GM12878 (cell line): ENCODE data around the gene TUBAL3. TPM values are rescaled to one million over a fixed set of nuclear protein-coding genes. Genes with fewer than 3 reads are reported as not detected.

Experiments used
- ATAC-seq: fragments of 200-7000 bp; cut with Tn5 transposase; 3 replicates; pipeline ENCODE4 v1.9.1; 2020; ENCODE audit warnings: mild to moderate bottlenecking, moderate library complexity
- BruUV-seq: library from RNA; stranded (reverse); fragments of 400-500 nt; replicated peaks from 2 replicates; lab custom pipeline; 2021; lab: Mats Ljungman, UMichigan
- CTCF ChIA-PET: fragments of 300-600 bp; sonication (Branson Sonifier 250); formaldehyde crosslinking; extraction: SDS; loops from one replicate; lab custom pipeline; 2021; ENCODE audit warnings: inconsistent platforms; lab: Yijun Ruan, JAX
- POLR2A ChIA-PET: fragments of 350-600 bp; formaldehyde crosslinking; extraction: SDS; loops from one replicate; lab custom pipeline; 2021; ENCODE audit warnings: inconsistent platforms; lab: Charles Lee
- RAD21 ChIA-PET: fragments of 300-600 bp; sonication (Branson Sonifier 250); formaldehyde crosslinking; loops from one replicate; lab custom pipeline; 2023; ENCODE audit warnings: antibody characterized with exemption; ENCODE audit not compliant: unreplicated experiment; lab: Charles Lee
- SMC1A ChIA-PET: fragments of 300-600 bp; sonication (Branson Sonifier 250); formaldehyde crosslinking; loops from one replicate; lab custom pipeline; 2023; ENCODE audit not compliant: unreplicated experiment, uncharacterized antibody; lab: Charles Lee
- DNase-seq: peaks from one replicate; pipeline ENCODE4 v3.0.0-alpha.2; 2011; ENCODE audit warnings: low read depth, low spot score
- FAIRE-seq: peaks from 3 replicates; lab custom pipeline; 2011; peaks lifted over from hg19 to GRCh38; lab: Jason Lieb, UNC
- H2AFZ ChIP-seq: 2 replicates; pipeline ENCODE4 v1.6.0; 2011; ENCODE audit warnings: low read depth, low read length, control low read depth; ENCODE audit not compliant: control insufficient read depth
- H3K27ac ChIP-seq: 2 replicates; pipeline ENCODE4 v1.5.1; 2011; ENCODE audit warnings: control low read depth; ENCODE audit not compliant: control insufficient read depth, insufficient read depth
- H3K27me3 ChIP-seq, 2 experiments: replicated peaks in 1 of 2; 2 replicates each; pipeline versions ENCODE4 v1.6.0 to v1.6.1; 2011; ENCODE audit warnings: low read length in 1 of 2; ENCODE audit not compliant: control insufficient read depth in 2 of 2, insufficient read depth in 2 of 2
- H3K36me3 ChIP-seq, 2 experiments: 2 replicates each; pipeline ENCODE4 v1.5.1; 2011; ENCODE audit warnings: low read length in 1 of 2; ENCODE audit not compliant: control insufficient read depth in 2 of 2, insufficient read depth in 2 of 2
- H3K4me1 ChIP-seq: 2 replicates; pipeline ENCODE4 v1.6.1; 2011; ENCODE audit warnings: mild to moderate bottlenecking, low read length, moderate library complexity, mixed read lengths; ENCODE audit not compliant: control insufficient read depth, insufficient read depth
- H3K4me2 ChIP-seq: 2 replicates; pipeline ENCODE4 v1.6.0; 2011; ENCODE audit warnings: control low read depth; ENCODE audit not compliant: control insufficient read depth, insufficient read depth
- H3K4me3 ChIP-seq: fragments of 200-600 bp; sonication (generic); 2 replicates; pipeline ENCODE4 v1.5.1; 2016
- H3K79me2 ChIP-seq: 2 replicates; pipeline ENCODE4 v1.6.0; 2011; ENCODE audit warnings: low read length; ENCODE audit not compliant: control insufficient read depth, insufficient read depth
- H3K9ac ChIP-seq: 2 replicates; pipeline ENCODE4 v1.8.0; 2011; ENCODE audit warnings: low read length, control low read depth, mixed read lengths; ENCODE audit not compliant: control insufficient read depth, insufficient read depth
- H3K9me3 ChIP-seq: replicated peaks from 3 replicates; pipeline ENCODE4 v1.5.1; 2011; ENCODE audit warnings: mild to moderate bottlenecking, low read length; ENCODE audit not compliant: control insufficient read depth, insufficient read depth
- H4K20me1 ChIP-seq: 2 replicates; pipeline ENCODE4 v1.6.0; 2011; ENCODE audit not compliant: control insufficient read depth, insufficient read depth
- ESRRA ChIP-seq: IDR thresholded peaks from 2 replicates; pipeline ENCODE4 v1.6.1; 2012; ENCODE audit warnings: mild to moderate bottlenecking, low read length, improper control_type of control experiment
- PAX5 ChIP-seq: IDR thresholded peaks from 2 replicates; pipeline ENCODE4 v1.6.1; 2011; ENCODE audit warnings: low read depth, low read length, borderline replicate concordance
- RUNX3 ChIP-seq: IDR thresholded peaks from 2 replicates; pipeline ENCODE4 v1.6.1; 2012; ENCODE audit warnings: low read length, inconsistent platforms
- STAT3 ChIP-seq: IDR thresholded peaks from 2 replicates; pipeline ENCODE4 v1.6.1; 2011; ENCODE audit warnings: low read depth, low read length, improper control_type of control experiment
- WGBS: methylation state at CpG from one replicate; pipeline ENCODE4 v1.1.6; 2016; ENCODE audit warnings: low lambda C conversion rate; ENCODE audit not compliant: insufficient replicate concordance, insufficient coverage; ENCODE audit errors: missing lambda C conversion rate; 5-methylcytosine and 5-hydroxymethylcytosine counted together
- in situ Hi-C: fragments of 300-500 bp; cut with MboI; formaldehyde crosslinking; loops from 9 replicates; pipeline ENCODE4 v1.14.3; 2018; ENCODE audit warnings: mixed read lengths
- intact Hi-C: fragments of 100-400 bp; cut with micrococcal nuclease; formaldehyde crosslinking; loops from one replicate; pipeline ENCODE4 v1.14.2; 2022; ENCODE audit not compliant: unreplicated experiment
- polyA plus RNA-seq, 11 experiments: library from polyadenylated mRNA; depleted of rRNA in 4 of 11; unstranded in 6 of 11; stranded (reverse) in 5 of 11; fragments of >200 nt; fragmentation: Nextera tagmentation in 4 of 11; fragmentation: Illumina TruSeq in 1 of 11; extraction: Ambion mirVana in 4 of 11; extraction: Trizol in 1 of 11; gene quantifications; 1 replicate in 1 of 11; 2 replicates in 10 of 11; pipeline versions ENCODE4 v1.2.1 to v1.2.3, GENCODE V29; 2011 to 2016; ENCODE audit warnings: inconsistent platforms in 2 of 11, missing spikeins in 2 of 11, low read depth in 1 of 11
- total RNA-seq, 4 experiments: library from RNA; depleted of rRNA in 3 of 4; stranded (reverse); fragments of >200 nt in 3 of 4; fragmentation: Illumina TruSeq in 1 of 4; extraction: Trizol in 1 of 4; gene quantifications; 2 replicates each; pipeline versions ENCODE4 v1.2.1 to v1.2.3, GENCODE V29; 2013 to 2021
- TF ChIP-seq, protein P1 (sequence below), 3 experiments: IDR thresholded peaks in 2 of 3; conservative IDR thresholded peaks in 1 of 3; 2 replicates each; pipeline ENCODE4 v1.5.1; 2011; ENCODE audit warnings: low read depth in 3 of 3, low read length in 3 of 3, mild to moderate bottlenecking in 3 of 3, control low read depth in 2 of 3, moderate library complexity in 2 of 3, inconsistent platforms in 1 of 3, mixed read lengths in 1 of 3; ENCODE audit not compliant: control insufficient read depth in 2 of 3, insufficient read depth in 1 of 3; ENCODE audit errors: extremely low read depth in 1 of 3
- TF ChIP-seq, protein P2 (sequence below): fragments of 450-650 bp; IDR thresholded peaks from 2 replicates; pipeline ENCODE4 v1.6.1; 2017; ENCODE audit warnings: borderline replicate concordance
- TF ChIP-seq, protein P3 (sequence below): IDR thresholded peaks from 2 replicates; pipeline ENCODE4 v1.6.1; 2012; ENCODE audit warnings: low read depth, low read length, improper control_type of control experiment
- TF ChIP-seq, protein P4 (sequence below): IDR thresholded peaks from 2 replicates; pipeline ENCODE4 v1.6.1; 2011; ENCODE audit warnings: mild to moderate bottlenecking, low read depth, low read length, moderate library complexity; ENCODE audit not compliant: insufficient replicate concordance
- TF ChIP-seq, protein P5 (sequence below): IDR thresholded peaks from 2 replicates; pipeline ENCODE4 v1.6.1; 2011; ENCODE audit warnings: borderline replicate concordance, low read depth, mild to moderate bottlenecking, moderate library complexity, low read length; ENCODE audit not compliant: insufficient read depth, poor library complexity, severe bottlenecking
- TF ChIP-seq, protein P6 (sequence below): fragments of 450-650 bp; IDR thresholded peaks from 2 replicates; pipeline ENCODE4 v1.6.1; 2017; ENCODE audit warnings: mild to moderate bottlenecking, moderate library complexity

The TUBAL3 gene
- total and polyA plus RNA-seq, 10 of the 15 experiments (the other 5 are each of a cell fraction or from before 2014, with no cell fraction given): 0.03 to 0.06 TPM; not detected in 8

DNA sequence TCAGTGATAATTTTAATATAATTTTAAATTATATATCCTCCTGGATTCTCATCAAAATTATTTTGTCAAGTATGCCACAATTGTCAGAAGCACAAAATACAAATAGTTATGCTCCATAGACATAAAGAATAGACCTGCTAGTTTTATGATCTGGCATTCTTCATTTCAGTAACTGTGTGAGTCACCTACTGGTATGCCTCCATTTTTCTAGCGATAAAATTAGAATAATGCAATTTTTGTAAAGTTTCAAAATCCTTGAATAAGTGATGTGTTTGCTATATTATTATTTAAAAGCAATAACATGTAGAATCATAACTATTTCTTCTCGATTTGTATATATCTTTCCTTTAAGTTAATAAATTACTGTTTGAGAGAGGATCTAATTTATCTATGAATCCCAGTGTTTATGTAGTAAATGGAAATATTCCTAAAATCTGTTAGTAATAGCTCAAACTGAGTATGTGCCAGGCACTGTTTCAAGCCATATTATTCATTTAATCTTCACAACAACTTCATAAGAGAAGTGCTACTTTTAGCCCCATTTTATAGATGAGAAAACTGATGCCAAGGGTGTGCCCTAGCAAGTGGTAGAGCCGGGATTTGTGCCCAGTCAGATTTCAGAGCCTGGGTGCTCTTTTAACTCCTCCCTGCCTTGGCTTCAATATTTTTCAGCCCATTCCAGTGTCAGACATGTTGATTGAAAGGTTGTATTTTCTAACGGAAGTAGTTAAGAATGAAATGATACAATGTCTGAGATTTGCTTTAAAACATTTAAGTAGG lies 46.2 kb upstream of the TUBAL3 start:
- no peaks in the 10 kb centered on the region for H3K9me3 ChIP-seq
- no peaks in the 10 kb centered on the region for H3K27me3 ChIP-seq
- no peak overlapping the region for H3K27ac ChIP-seq
- ChIA-PET POLR2A (no interaction called here), CTCF (no interaction called here), RAD21 (no interaction called here), SMC1A (interaction anchor here (0.5 kb wide), 1 partner anchor 219 kb away, joined by 3 read pairs; no protein-coding TSS in a partner anchor)
- DNase-seq (no peak), ATAC-seq (no peak), FAIRE-seq (no peak)
- H2AFZ ChIP-seq: no peak overlapping the region
- H3K4me1 ChIP-seq: peaks cover 21% of the 10 kb centered on the region
- H3K36me3 ChIP-seq: peaks cover 5 to 14% of the 10 kb centered on the region in 2 experiments
- no peaks in the 10 kb centered on the region; the same call in 1 of the 2 replicates for H3K79me2 ChIP-seq
- H3K4me3 ChIP-seq: no peak overlapping the region
- H3K4me2 ChIP-seq: no peak overlapping the region
- in situ Hi-C loops (no loop called here), intact Hi-C loops (no loop called here)
- no peaks in the 10 kb centered on the region for H4K20me1 ChIP-seq
- no peak overlapping the region for H3K9ac ChIP-seq
- WGBS: 100% methylated on average over 4 of the region's 4 CpGs
- BruUV-seq: no TSS peak
- no peak for TF ChIP-seq PAX5
- TF ChIP-seq, protein P1, sequence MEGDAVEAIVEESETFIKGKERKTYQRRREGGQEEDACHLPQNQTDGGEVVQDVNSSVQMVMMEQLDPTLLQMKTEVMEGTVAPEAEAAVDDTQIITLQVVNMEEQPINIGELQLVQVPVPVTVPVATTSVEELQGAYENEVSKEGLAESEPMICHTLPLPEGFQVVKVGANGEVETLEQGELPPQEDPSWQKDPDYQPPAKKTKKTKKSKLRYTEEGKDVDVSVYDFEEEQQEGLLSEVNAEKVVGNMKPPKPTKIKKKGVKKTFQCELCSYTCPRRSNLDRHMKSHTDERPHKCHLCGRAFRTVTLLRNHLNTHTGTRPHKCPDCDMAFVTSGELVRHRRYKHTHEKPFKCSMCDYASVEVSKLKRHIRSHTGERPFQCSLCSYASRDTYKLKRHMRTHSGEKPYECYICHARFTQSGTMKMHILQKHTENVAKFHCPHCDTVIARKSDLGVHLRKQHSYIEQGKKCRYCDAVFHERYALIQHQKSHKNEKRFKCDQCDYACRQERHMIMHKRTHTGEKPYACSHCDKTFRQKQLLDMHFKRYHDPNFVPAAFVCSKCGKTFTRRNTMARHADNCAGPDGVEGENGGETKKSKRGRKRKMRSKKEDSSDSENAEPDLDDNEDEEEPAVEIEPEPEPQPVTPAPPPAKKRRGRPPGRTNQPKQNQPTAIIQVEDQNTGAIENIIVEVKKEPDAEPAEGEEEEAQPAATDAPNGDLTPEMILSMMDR (IDR thresholded peaks at IDR 0.05 in 2 of 3, conservative IDR thresholded peaks at IDR 0.05 in 1 of 3; ENCODE audit: control insufficient read depth in 2 of 3, extremely low read depth in 1 of 3, insufficient read depth in 1 of 3, low read depth in 3 of 3, low read length in 3 of 3): no peak
- TF ChIP-seq, protein P2, sequence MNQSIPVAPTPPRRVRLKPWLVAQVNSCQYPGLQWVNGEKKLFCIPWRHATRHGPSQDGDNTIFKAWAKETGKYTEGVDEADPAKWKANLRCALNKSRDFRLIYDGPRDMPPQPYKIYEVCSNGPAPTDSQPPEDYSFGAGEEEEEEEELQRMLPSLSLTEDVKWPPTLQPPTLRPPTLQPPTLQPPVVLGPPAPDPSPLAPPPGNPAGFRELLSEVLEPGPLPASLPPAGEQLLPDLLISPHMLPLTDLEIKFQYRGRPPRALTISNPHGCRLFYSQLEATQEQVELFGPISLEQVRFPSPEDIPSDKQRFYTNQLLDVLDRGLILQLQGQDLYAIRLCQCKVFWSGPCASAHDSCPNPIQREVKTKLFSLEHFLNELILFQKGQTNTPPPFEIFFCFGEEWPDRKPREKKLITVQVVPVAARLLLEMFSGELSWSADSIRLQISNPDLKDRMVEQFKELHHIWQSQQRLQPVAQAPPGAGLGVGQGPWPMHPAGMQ: no peak
- TF ChIP-seq, protein P3, sequence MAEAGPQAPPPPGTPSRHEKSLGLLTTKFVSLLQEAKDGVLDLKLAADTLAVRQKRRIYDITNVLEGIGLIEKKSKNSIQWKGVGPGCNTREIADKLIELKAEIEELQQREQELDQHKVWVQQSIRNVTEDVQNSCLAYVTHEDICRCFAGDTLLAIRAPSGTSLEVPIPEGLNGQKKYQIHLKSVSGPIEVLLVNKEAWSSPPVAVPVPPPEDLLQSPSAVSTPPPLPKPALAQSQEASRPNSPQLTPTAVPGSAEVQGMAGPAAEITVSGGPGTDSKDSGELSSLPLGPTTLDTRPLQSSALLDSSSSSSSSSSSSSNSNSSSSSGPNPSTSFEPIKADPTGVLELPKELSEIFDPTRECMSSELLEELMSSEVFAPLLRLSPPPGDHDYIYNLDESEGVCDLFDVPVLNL: no peak
- TF ChIP-seq ESRRA: no peak
- no peak for TF ChIP-seq STAT3
- TF ChIP-seq RUNX3: no peak
- TF ChIP-seq, protein P4, sequence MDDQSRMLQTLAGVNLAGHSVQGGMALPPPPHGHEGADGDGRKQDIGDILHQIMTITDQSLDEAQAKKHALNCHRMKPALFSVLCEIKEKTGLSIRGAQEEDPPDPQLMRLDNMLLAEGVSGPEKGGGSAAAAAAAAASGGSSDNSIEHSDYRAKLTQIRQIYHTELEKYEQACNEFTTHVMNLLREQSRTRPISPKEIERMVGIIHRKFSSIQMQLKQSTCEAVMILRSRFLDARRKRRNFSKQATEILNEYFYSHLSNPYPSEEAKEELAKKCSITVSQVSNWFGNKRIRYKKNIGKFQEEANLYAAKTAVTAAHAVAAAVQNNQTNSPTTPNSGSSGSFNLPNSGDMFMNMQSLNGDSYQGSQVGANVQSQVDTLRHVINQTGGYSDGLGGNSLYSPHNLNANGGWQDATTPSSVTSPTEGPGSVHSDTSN: no peak
- TF ChIP-seq, protein P5, sequence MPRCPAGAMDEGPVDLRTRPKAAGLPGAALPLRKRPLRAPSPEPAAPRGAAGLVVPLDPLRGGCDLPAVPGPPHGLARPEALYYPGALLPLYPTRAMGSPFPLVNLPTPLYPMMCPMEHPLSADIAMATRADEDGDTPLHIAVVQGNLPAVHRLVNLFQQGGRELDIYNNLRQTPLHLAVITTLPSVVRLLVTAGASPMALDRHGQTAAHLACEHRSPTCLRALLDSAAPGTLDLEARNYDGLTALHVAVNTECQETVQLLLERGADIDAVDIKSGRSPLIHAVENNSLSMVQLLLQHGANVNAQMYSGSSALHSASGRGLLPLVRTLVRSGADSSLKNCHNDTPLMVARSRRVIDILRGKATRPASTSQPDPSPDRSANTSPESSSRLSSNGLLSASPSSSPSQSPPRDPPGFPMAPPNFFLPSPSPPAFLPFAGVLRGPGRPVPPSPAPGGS: no peak
- TF ChIP-seq, protein P6, sequence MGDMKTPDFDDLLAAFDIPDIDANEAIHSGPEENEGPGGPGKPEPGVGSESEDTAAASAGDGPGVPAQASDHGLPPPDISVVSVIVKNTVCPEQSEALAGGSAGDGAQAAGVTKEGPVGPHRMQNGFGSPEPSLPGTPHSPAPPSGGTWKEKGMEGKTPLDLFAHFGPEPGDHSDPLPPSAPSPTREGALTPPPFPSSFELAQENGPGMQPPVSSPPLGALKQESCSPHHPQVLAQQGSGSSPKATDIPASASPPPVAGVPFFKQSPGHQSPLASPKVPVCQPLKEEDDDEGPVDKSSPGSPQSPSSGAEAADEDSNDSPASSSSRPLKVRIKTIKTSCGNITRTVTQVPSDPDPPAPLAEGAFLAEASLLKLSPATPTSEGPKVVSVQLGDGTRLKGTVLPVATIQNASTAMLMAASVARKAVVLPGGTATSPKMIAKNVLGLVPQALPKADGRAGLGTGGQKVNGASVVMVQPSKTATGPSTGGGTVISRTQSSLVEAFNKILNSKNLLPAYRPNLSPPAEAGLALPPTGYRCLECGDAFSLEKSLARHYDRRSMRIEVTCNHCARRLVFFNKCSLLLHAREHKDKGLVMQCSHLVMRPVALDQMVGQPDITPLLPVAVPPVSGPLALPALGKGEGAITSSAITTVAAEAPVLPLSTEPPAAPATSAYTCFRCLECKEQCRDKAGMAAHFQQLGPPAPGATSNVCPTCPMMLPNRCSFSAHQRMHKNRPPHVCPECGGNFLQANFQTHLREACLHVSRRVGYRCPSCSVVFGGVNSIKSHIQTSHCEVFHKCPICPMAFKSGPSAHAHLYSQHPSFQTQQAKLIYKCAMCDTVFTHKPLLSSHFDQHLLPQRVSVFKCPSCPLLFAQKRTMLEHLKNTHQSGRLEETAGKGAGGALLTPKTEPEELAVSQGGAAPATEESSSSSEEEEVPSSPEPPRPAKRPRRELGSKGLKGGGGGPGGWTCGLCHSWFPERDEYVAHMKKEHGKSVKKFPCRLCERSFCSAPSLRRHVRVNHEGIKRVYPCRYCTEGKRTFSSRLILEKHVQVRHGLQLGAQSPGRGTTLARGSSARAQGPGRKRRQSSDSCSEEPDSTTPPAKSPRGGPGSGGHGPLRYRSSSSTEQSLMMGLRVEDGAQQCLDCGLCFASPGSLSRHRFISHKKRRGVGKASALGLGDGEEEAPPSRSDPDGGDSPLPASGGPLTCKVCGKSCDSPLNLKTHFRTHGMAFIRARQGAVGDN: no peak
